ENCODE data around the gene FAR2. TPM values are rescaled to one million over a fixed set of nuclear protein-coding genes. Genes with fewer than 3 reads are reported as not detected.
"Not testable (repeated sequence)": the region's sequence is repeated elsewhere in the genome, so short reads cannot be mapped to it uniquely, and the experiment has no call there.

FAR2 gene
- total and polyA plus RNA-seq, 3 donors from 2014 or later: 5.1 to 25.2 (median 5.8) TPM

DNA sequence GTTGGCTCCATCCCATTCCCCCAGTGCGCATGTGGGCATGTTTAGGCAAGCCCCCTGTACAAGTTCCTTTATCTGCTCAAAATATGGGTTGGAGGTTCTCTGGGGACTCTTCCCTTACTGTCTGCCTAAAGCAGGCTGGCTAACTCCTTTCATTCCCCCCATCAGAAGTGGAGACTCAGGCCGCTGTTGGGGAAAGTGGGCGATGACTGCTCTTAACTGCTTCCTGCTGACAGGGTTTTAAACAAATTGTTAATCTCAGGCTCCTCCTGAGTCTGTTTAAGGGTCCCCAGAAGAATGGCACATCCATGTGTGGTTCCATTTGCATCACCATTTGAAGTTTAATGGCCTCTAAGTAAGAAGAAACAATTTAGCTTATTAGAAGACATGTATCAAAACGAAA, 15.4 kb upstream of the FAR2 start:
- intact Hi-C loops (cut with DNase I; ENCODE audit: low total_unique reads): no loop called here
- DNase-seq: no peak
- no peaks in the 10 kb centered on the region for H3K36me3 ChIP-seq (ENCODE audit: low read depth, missing control alignments)
- H3K9me3 ChIP-seq: no peaks in the 10 kb centered on the region
- no peaks in the 10 kb centered on the region for H3K4me1 ChIP-seq
- WGBS, 2 donors: 89 to 93% methylated on average over 4 of the region's 4 CpGs
- no peak overlapping the region for H3K27ac ChIP-seq
- no peak for TF ChIP-seq POLR2A (IDR thresholded peaks at IDR 0.05)
- TF ChIP-seq, protein P1, sequence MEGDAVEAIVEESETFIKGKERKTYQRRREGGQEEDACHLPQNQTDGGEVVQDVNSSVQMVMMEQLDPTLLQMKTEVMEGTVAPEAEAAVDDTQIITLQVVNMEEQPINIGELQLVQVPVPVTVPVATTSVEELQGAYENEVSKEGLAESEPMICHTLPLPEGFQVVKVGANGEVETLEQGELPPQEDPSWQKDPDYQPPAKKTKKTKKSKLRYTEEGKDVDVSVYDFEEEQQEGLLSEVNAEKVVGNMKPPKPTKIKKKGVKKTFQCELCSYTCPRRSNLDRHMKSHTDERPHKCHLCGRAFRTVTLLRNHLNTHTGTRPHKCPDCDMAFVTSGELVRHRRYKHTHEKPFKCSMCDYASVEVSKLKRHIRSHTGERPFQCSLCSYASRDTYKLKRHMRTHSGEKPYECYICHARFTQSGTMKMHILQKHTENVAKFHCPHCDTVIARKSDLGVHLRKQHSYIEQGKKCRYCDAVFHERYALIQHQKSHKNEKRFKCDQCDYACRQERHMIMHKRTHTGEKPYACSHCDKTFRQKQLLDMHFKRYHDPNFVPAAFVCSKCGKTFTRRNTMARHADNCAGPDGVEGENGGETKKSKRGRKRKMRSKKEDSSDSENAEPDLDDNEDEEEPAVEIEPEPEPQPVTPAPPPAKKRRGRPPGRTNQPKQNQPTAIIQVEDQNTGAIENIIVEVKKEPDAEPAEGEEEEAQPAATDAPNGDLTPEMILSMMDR (IDR thresholded peaks at IDR 0.05): no peak
- H3K4me3 ChIP-seq: no peak overlapping the region
- no peaks in the 10 kb centered on the region for H3K27me3 ChIP-seq

DNA sequence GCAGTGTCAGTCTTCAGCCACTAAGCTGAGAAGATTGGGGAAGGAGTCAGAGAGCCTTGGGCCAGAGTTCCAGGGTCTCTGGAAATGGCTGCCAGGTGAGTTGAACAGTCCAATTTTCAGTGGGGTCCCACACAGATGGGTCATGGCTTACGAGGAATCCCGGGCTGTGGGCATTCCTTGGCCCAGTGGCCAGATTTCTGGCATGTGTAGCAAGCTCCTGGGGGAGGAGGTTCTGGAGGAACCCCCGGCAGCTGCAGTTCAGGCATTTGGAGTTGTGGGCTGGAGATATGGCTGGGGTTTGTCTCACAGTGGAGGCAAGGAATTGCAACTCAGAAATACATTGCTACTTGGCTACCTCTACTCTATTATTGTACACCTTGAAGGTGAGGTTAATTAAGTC, 10.8 kb upstream of the FAR2 start:
- H3K9me3 ChIP-seq; H3K4me1 ChIP-seq; DNase-seq; H3K4me3 ChIP-seq; H3K27ac ChIP-seq; H3K27me3 ChIP-seq; intact Hi-C loops (cut with DNase I; ENCODE audit: low total_unique reads); H3K36me3 ChIP-seq (ENCODE audit: low read depth, missing control alignments): not testable (repeated sequence)
- WGBS, 2 donors: 92 to 100% methylated on average over 3 of the region's 3 CpGs

DNA sequence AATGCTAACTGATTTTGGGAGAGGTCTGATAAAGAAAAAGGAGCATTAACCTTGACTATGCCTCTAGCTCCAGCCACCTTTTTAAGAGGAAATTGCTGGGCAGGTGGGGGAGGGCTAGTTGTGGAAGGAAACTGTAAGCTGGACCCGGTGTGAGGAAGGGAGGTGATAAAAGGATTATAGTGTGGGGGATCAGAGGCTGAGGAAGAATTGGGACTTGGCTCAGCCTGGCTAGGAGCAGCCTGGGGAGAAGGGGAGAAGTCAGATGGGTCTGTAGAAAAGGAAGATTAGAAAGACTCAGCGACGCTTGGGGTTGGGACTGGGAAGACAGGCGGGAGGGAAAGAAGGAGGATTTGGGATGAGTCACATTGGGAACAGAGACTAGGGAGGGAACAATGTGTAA, 10.2 kb upstream of the FAR2 start:
- H3K27me3 ChIP-seq; H3K4me3 ChIP-seq; H3K36me3 ChIP-seq (ENCODE audit: low read depth, missing control alignments); H3K4me1 ChIP-seq; H3K27ac ChIP-seq; H3K9me3 ChIP-seq; intact Hi-C loops (cut with DNase I; ENCODE audit: low total_unique reads); DNase-seq: not testable (repeated sequence)
- 75 to 82% methylated on average over 4 of the region's 4 CpGs for WGBS, 2 donors

DNA sequence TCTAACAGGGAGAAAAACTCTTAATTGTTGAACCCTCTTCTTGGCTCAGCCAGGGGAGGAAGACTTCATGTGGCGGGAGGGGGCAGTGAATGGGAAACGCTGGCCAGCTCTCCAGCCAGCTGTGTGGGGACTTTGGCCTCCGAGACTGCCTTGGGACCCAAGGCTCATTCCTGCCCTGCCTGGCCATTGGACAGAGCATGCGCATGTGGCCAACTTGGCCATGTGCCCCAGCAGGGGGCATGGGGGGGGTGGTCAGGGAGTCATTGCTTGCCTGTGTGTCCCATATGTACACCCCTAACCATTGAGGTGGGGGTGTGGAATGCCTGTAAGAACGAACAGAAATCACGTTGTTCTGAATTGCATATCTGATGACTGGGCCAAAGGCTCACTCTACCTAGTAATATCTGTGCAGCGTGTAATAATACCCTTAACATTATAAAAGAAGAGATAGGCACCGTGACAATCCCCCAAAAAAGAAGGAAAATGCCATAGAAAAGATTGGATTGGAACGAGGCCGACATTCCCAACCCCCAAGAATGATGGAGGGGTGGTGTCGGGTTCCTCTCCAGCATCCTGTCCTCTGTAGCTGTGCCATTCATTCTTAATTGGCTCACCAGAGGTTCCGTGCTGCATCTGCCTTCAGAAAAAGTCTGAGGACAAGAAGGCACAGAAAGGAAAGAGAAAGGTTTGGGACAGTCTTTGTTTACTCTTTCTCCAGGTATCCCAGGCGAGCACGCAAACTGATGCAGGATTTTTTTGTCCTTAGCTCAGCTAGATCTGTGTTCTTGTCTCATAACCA, 3.5 kb upstream of the FAR2 start:
- intact Hi-C loops (cut with DNase I; ENCODE audit: low total_unique reads): no loop called here
- TF ChIP-seq POLR2A (IDR thresholded peaks at IDR 0.05): no peak
- TF ChIP-seq, protein P1 (IDR thresholded peaks at IDR 0.05): no peak
- no peak for DNase-seq

DNA sequence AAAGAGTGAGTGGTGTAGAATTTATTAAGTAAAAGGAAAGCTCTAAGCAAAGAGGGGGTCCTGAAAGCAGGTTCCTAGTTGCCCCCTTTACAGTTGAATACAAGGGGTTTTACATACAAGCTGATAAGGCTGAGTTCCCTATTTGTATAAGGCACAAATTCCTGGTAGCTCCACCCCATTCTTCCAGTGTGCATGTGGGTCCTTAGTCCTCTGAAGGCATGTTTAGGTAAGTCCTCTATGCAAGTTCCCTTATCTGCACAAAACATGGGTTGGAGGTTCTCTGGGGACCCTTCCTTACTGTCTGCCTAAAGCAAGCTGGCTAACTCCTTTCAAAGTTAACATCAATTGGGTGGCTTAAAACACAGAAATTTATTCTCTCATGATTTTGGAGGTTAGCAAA, 2.9 kb upstream of the FAR2 start:
- no peaks in the 10 kb centered on the region for H3K36me3 ChIP-seq (ENCODE audit: low read depth, missing control alignments)
- no peak overlapping the region for H3K4me3 ChIP-seq
- H3K27ac ChIP-seq: no peak overlapping the region
- TF ChIP-seq, protein P1 (IDR thresholded peaks at IDR 0.05): no peak
- TF ChIP-seq POLR2A (IDR thresholded peaks at IDR 0.05): no peak
- no peak for DNase-seq
- no peaks in the 10 kb centered on the region for H3K4me1 ChIP-seq
- H3K9me3 ChIP-seq: no peaks in the 10 kb centered on the region
- no peaks in the 10 kb centered on the region for H3K27me3 ChIP-seq
- intact Hi-C loops (cut with DNase I; ENCODE audit: low total_unique reads): no loop called here

More for the DNA sequence above, 3.5 kb upstream of the FAR2 start:
- Histone ChIP-seq H3K27me3 (no peaks in the 10 kb centered on the region), H3K9me3 (no peaks in the 10 kb centered on the region), H3K36me3 (ENCODE audit: low read depth, missing control alignments) (no peaks in the 10 kb centered on the region), H3K27ac (no peak overlapping the region), H3K4me3 (no peak overlapping the region), H3K4me1 (no peaks in the 10 kb centered on the region)
- WGBS, 2 donors: 80 to 88% methylated on average over 13 to 14 of the region's 14 CpGs

Measured in testis (tissue), 3 donors.